ENCODE results near the gene YPEL2.

DNA sequence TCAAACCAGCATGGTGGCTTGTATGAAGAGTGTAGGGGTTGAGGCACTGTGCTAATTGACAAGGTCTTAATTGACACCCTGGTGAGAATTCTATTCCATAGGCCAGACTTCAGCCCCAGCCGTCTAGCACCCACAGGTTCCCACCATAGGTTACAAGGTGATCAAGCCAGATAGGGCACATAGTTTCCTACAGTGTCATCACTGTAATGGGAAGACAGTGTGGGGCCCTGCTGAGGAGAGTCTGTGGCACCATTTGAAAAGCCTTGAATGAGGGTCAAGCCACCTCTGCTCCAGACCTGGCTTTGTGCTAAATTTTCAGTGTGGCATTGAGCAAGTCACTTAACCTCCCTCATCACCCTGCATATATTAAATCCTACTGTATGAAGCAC is 36.2 kb downstream of the YPEL2 start:
- TF ChIP-seq, protein P1, sequence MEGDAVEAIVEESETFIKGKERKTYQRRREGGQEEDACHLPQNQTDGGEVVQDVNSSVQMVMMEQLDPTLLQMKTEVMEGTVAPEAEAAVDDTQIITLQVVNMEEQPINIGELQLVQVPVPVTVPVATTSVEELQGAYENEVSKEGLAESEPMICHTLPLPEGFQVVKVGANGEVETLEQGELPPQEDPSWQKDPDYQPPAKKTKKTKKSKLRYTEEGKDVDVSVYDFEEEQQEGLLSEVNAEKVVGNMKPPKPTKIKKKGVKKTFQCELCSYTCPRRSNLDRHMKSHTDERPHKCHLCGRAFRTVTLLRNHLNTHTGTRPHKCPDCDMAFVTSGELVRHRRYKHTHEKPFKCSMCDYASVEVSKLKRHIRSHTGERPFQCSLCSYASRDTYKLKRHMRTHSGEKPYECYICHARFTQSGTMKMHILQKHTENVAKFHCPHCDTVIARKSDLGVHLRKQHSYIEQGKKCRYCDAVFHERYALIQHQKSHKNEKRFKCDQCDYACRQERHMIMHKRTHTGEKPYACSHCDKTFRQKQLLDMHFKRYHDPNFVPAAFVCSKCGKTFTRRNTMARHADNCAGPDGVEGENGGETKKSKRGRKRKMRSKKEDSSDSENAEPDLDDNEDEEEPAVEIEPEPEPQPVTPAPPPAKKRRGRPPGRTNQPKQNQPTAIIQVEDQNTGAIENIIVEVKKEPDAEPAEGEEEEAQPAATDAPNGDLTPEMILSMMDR (IDR thresholded peaks at IDR 0.05) = no peak
- no peak for TF ChIP-seq EZH2 (IDR thresholded peaks at IDR 0.05; ENCODE audit: borderline replicate concordance, insufficient read depth, low read depth, low read length, poor library complexity, severe bottlenecking)

Measured in B cell (primary cell).